Natural killer cell (primary cell): Measurements from ENCODE around the gene SLC33A1. TPM values are rescaled to one million over a fixed set of nuclear protein-coding genes. Genes with fewer than 3 reads are reported as not detected.
"Not testable (repeated sequence)": the region's sequence is repeated elsewhere in the genome, so short reads cannot be mapped to it uniquely, and the experiment has no call there.

Experiments
- ATAC-seq, 3 donors: fragments of 150-1000 bp in 2 of 3; fragments of 200-7000 bp in 1 of 3; cut with Tn5 transposase; 1 replicate in 1 of 3; 2 replicates in 2 of 3; pipeline ENCODE4 v1.10.0; 2021; ENCODE audit warnings: mild to moderate bottlenecking in 2 of 3, moderate library complexity in 2 of 3
- DNase-seq, 2 donors: peaks; one replicate each; pipeline versions ENCODE4 v3.0.0 to v3.0.0-alpha.2; 2013 to 2021; ENCODE audit warnings: mixed read lengths in 1 of 2
- H3K27ac ChIP-seq: one replicate; pipeline ENCODE4 v1.5.1; 2013; ENCODE audit warnings: mild to moderate bottlenecking, low read length
- H3K27me3 ChIP-seq: one replicate; pipeline ENCODE4 v1.6.1; 2013; ENCODE audit warnings: low read length; ENCODE audit not compliant: control insufficient read depth, insufficient read depth
- H3K36me3 ChIP-seq: one replicate; pipeline ENCODE4 v1.6.1; 2013; ENCODE audit warnings: low read length; ENCODE audit not compliant: control insufficient read depth, insufficient read depth
- H3K4me1 ChIP-seq: one replicate; pipeline ENCODE4 v1.6.1; 2013; ENCODE audit warnings: low read length; ENCODE audit not compliant: control insufficient read depth, insufficient read depth
- H3K4me3 ChIP-seq: one replicate; pipeline ENCODE4 v1.5.1; 2013; ENCODE audit warnings: low read length
- H3K9me3 ChIP-seq: one replicate; pipeline ENCODE4 v1.6.1; 2013; ENCODE audit warnings: low read length; ENCODE audit not compliant: control insufficient read depth, insufficient read depth
- H3K27ac Mint-ChIP-seq, 2 donors: one replicate each; pipeline ENCODE4 v1.8.0; 2022; ENCODE audit warnings: mild to moderate bottlenecking in 2 of 2, mixed read lengths in 2 of 2, moderate library complexity in 1 of 2
- H3K27me3 Mint-ChIP-seq, 2 donors: one replicate each; pipeline ENCODE4 v1.8.0; 2022; ENCODE audit warnings: low read depth in 2 of 2, mixed read lengths in 2 of 2
- H3K36me3 Mint-ChIP-seq: one replicate; pipeline ENCODE4 v1.8.0; 2022; ENCODE audit warnings: mixed read lengths
- H3K4me1 Mint-ChIP-seq, 2 donors: one replicate each; pipeline ENCODE4 v1.8.0; 2022; ENCODE audit warnings: mixed read lengths in 2 of 2
- H3K4me3 Mint-ChIP-seq: one replicate; pipeline ENCODE4 v1.8.0; 2022; ENCODE audit warnings: mild to moderate bottlenecking, moderate library complexity, mixed read lengths
- H3K9me3 Mint-ChIP-seq, 2 donors: one replicate each; pipeline ENCODE4 v1.8.0; 2022; ENCODE audit warnings: mixed read lengths in 2 of 2
- WGBS: methylation state at CpG from one replicate; pipeline ENCODE4 v1.1.7; 2013; ENCODE audit warnings: missing lambda C conversion rate; ENCODE audit not compliant: insufficient coverage; 5-methylcytosine and 5-hydroxymethylcytosine counted together
- intact Hi-C: fragments of 100-400 bp; cut with micrococcal nuclease; formaldehyde crosslinking; loops from one replicate; pipeline ENCODE4 v1.14.2; 2022
- total RNA-seq, 4 donors: library from RNA; stranded (reverse); fragments of 120-200 nt in 1 of 4; gene quantifications; one replicate each; pipeline versions ENCODE4 v1.2.3 to v1.2.4, GENCODE V29; 2013 to 2022
- TF ChIP-seq, protein P1 (sequence below): fragments of 200-600 bp; IDR thresholded peaks from one replicate; pipeline ENCODE4 v1.8.0; 2022; ENCODE audit warnings: antibody characterized with exemption

SLC33A1 gene
- total RNA-seq, 3 donors from 2014 or later (not counting 1 experiment from before 2014, with no cell fraction given), result 25.2 to 28.4 (median 27.2) TPM

- TF ChIP-seq, protein P1, sequence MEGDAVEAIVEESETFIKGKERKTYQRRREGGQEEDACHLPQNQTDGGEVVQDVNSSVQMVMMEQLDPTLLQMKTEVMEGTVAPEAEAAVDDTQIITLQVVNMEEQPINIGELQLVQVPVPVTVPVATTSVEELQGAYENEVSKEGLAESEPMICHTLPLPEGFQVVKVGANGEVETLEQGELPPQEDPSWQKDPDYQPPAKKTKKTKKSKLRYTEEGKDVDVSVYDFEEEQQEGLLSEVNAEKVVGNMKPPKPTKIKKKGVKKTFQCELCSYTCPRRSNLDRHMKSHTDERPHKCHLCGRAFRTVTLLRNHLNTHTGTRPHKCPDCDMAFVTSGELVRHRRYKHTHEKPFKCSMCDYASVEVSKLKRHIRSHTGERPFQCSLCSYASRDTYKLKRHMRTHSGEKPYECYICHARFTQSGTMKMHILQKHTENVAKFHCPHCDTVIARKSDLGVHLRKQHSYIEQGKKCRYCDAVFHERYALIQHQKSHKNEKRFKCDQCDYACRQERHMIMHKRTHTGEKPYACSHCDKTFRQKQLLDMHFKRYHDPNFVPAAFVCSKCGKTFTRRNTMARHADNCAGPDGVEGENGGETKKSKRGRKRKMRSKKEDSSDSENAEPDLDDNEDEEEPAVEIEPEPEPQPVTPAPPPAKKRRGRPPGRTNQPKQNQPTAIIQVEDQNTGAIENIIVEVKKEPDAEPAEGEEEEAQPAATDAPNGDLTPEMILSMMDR, result peak; percentile 43
- intact Hi-C loops, result loop anchor here (1.0 to 10.0 kb wide), 5 partner anchors 16 to 804 kb away; partner anchors contain the start of genes C3orf33, PLCH1, SLC33A1 and SSR3
- H3K27ac Mint-ChIP-seq, result peak within 1 kb of the TSS; percentile 90 to 96
These were observed 16.1 kb upstream of the SLC33A1 start, which contains the start of gene GMPS for GRCh38 chr3:155870133-155870944. TSS of gene GMPS (plus strand) at chr3:155870650. CDS start at chr3:155870871, 221 bp downstream.

DNA sequence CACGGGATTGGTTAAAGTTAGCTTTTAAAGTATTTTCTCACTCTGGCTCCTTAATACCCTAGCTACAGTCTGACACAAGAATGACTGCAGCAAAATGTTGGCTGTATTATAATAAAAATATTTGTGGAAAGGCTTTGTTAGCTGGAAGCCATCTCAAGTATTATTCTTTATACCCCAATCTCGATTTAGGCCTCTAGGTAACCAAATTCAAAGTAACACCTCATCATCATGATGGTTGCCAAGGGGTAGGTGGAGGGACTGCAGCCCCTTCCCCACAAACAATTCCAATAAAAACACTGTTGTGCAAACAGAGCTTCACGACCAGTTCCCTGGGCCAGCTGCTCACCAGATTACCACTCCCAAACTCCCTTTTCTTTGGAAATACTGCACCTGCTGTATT is 15.5 kb upstream of the SLC33A1 start:
- intact Hi-C loops, result loop anchor here (1.0 to 10.0 kb wide), 5 partner anchors 15 to 805 kb away; partner anchors contain the start of genes C3orf33, PLCH1, SLC33A1 and SSR3
- peak overlapping the region; percentile 95 for H3K4me3 Mint-ChIP-seq

More at GRCh38 chr3:155870133-155870944, 16.1 kb upstream of the SLC33A1 start, which contains the start of gene GMPS:
- H3K27me3 ChIP-seq, result no peaks in the 10 kb centered on the region
- ATAC-seq (peak; percentile 90 to 98 (median 92)), DNase-seq (peak; percentile 96 to 97)
- Mint-ChIP-seq H3K9me3 (no peaks in the 10 kb centered on the region), H3K36me3 (no peaks in the 10 kb centered on the region), H3K4me3 (peak within 1 kb of the TSS; percentile 95), H3K27me3 (no peaks in the 10 kb centered on the region), H3K4me1 (peaks cover 18 to 20% of the 10 kb centered on the region in 2 donors)
- no peaks in the 10 kb centered on the region for H3K9me3 ChIP-seq
- H3K36me3 ChIP-seq, result no peaks in the 10 kb centered on the region
- under 1% methylated on average over 83 of the region's 83 CpGs for WGBS
- H3K4me1 ChIP-seq, result peaks cover 9% of the 10 kb centered on the region
- H3K27ac ChIP-seq, result peak within 1 kb of the TSS; percentile 95
- peak within 1 kb of the TSS; percentile 92 for H3K4me3 ChIP-seq

GRCh38 chr3:155863072-155863784 is 9.0 kb upstream of the SLC33A1 start:
- Mint-ChIP-seq H3K36me3 (no peaks in the 10 kb centered on the region), H3K9me3 (peaks cover 0 to 3% of the 10 kb centered on the region in 2 donors), H3K27me3 (no peaks in the 10 kb centered on the region), H3K4me3 (no peak overlapping the region), H3K27ac (peak overlapping the region; percentile 60 to 77), H3K4me1 (peaks cover 0 to 5% of the 10 kb centered on the region in 2 donors)
- Histone ChIP-seq H3K27me3 (no peaks in the 10 kb centered on the region), H3K36me3 (no peaks in the 10 kb centered on the region), H3K4me1 (peaks cover 12% of the 10 kb centered on the region), H3K27ac (peak overlapping the region; percentile 47), H3K9me3 (no peaks in the 10 kb centered on the region), H3K4me3 (no peak overlapping the region)
- intact Hi-C loops, result no loop called here
- TF ChIP-seq, protein P1, result no peak
- ATAC-seq (no peak), DNase-seq (no peak)
- 86% methylated on average over 11 of the region's 12 CpGs for WGBS

More for the DNA sequence above, 15.5 kb upstream of the SLC33A1 start:
- DNase-seq, result no peak
- Mint-ChIP-seq H3K9me3 (no peaks in the 10 kb centered on the region), H3K27ac (peak overlapping the region; percentile 90 to 96), H3K4me1 (peaks cover 16 to 19% of the 10 kb centered on the region in 2 donors), H3K36me3 (no peaks in the 10 kb centered on the region), H3K27me3 (no peaks in the 10 kb centered on the region)
- Histone ChIP-seq H3K36me3 (no peaks in the 10 kb centered on the region), H3K27ac (peak overlapping the region; percentile 95), H3K27me3 (no peaks in the 10 kb centered on the region), H3K4me1 (peaks cover 9% of the 10 kb centered on the region), H3K4me3 (peak overlapping the region; percentile 69), H3K9me3 (no peaks in the 10 kb centered on the region)
- TF ChIP-seq, protein P1, result no peak
- no peak for ATAC-seq
- no CpG with 5 or more reads among the region's 3 CpGs for WGBS

DNA sequence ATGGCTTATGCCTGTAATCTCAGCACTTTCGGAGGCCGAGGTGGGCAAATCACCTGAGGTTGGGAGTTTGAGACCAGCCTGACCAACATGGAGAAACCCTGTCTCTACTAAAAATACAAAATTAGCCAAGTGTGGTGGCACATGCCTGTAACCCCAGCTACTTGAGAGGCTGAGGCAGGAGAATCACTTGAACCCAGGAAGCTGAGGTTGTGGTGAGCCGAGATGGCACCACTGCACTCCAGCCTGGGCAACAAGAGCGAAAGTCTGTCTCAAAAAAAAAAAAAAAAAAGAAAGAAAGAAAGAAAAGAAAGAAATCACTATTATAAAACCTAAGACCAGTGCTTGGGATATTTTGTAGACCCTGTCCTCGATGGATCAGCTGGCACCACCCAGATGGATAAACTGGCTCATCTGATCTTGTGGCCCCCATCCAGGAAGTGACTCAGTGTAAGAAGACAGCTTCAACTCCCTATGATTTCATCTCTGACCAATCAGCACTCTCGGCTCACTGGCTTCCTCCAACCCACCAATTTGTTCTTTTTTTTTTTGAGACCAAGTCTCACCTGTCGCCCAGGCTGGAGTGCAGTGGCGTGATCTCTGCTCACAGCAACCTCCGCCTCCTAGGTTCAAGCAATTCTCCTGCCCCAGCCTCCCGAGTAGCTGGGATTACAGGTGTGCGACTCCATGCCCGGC is 8.2 kb upstream of the SLC33A1 start:
- H3K36me3 Mint-ChIP-seq, H3K36me3 ChIP-seq, H3K9me3 Mint-ChIP-seq, H3K4me1 Mint-ChIP-seq, H3K27me3 ChIP-seq, H3K9me3 ChIP-seq, H3K4me3 ChIP-seq, H3K27me3 Mint-ChIP-seq, intact Hi-C loops: not testable (repeated sequence)
- Histone ChIP-seq H3K4me1 (peaks cover 12% of the 10 kb centered on the region), H3K27ac (peak overlapping the region; percentile 47)
- DNase-seq, result peak; percentile 31 to 79
- H3K27ac Mint-ChIP-seq, result peak overlapping the region; percentile 60 to 77
- 77% methylated on average over 11 of the region's 12 CpGs for WGBS
- peak overlapping the region; percentile 9 for H3K4me3 Mint-ChIP-seq
- ATAC-seq, result peak; percentile 49 to 74 (median 71)
